HUES6 (cell line): ENCODE data around the gene DCAF8.

Source experiments
- H3K27ac ChIP-seq: 2 replicates; pipeline ENCODE4 v1.7.0; 2013; ENCODE audit warnings: low read depth, mild to moderate bottlenecking, low read length, inconsistent platforms
- H3K27me3 ChIP-seq: 2 replicates; pipeline ENCODE4 v1.6.1; 2013; ENCODE audit warnings: low read length; ENCODE audit not compliant: control insufficient read depth, insufficient read depth
- H3K36me3 ChIP-seq: 2 replicates; pipeline ENCODE4 v1.6.1; 2013; ENCODE audit warnings: low read length; ENCODE audit not compliant: control insufficient read depth, insufficient read depth
- H3K4me1 ChIP-seq: 2 replicates; pipeline ENCODE4 v1.6.1; 2013; ENCODE audit warnings: low read length; ENCODE audit not compliant: control insufficient read depth, insufficient read depth
- H3K4me3 ChIP-seq: 2 replicates; pipeline ENCODE4 v1.5.1; 2013; ENCODE audit warnings: low read depth, low read length
- H3K9ac ChIP-seq: one replicate; pipeline ENCODE4 v1.6.1; 2013; ENCODE audit warnings: mild to moderate bottlenecking, low read length
- H3K9me3 ChIP-seq: 2 replicates; pipeline ENCODE4 v1.6.1; 2013; ENCODE audit warnings: low read depth, low read length; ENCODE audit not compliant: control insufficient read depth, insufficient read depth

Gene DCAF8

DNA sequence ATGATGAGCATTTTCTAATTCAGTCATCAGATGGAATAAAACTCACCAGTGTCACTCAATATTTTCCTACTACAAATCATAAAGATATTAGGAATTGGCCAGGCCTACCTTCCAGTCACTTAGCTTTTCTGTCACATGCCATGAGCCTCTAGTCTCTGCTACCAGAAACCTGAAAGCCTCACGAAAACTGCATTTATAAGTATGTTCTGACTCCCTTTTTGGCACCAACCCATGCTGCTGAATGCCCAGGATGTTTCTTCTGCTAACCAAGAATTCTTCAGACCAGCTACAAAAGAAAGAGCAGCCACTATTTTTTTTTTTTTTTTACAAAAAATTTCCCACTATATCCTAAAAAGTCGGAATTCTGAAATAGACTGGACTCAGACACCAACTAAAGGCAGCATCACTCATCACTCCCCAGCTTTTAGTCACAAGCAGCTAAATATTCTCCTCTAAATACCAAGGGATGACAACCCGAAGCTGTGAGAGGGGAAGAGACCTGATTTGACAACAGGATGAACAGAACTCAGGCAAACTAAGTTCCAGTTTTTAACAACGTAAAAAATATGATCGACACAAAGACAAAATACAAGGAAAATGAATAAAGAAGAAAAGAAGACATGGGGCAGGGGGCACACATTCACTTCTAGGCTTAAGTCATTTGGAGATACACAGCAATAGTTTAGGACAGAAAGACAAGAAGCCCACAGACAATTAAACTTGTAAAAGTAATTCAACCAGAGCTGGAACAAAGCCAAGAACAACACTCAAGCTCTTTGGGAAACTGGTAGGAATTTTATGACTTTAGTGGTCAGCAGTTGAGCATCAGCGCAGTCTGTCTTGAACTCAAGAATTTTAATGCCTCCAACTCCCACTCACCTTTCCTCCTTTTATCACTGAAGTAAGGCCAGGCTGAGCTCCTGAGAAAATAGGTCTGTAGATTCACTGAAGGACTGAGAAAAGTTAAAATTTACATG lies 1.7 kb downstream of the DCAF8 start:
- H3K4me3 ChIP-seq, result peak overlapping the region; percentile 93
- H3K36me3 ChIP-seq, result peaks cover 12% of the 10 kb centered on the region; the same call in 1 of the 2 replicates
- peaks cover 17% of the 10 kb centered on the region for H3K4me1 ChIP-seq
- H3K27ac ChIP-seq, result peak overlapping the region; percentile 94; the same call in 1 of the 2 replicates
- H3K9me3 ChIP-seq, result no peaks in the 10 kb centered on the region
- 0 out of 2 replicates have a peak, but pooled peaks cover 4% of the 10 kb centered on the region for H3K27me3 ChIP-seq
- peak overlapping the region; percentile 51 for H3K9ac ChIP-seq

DNA sequence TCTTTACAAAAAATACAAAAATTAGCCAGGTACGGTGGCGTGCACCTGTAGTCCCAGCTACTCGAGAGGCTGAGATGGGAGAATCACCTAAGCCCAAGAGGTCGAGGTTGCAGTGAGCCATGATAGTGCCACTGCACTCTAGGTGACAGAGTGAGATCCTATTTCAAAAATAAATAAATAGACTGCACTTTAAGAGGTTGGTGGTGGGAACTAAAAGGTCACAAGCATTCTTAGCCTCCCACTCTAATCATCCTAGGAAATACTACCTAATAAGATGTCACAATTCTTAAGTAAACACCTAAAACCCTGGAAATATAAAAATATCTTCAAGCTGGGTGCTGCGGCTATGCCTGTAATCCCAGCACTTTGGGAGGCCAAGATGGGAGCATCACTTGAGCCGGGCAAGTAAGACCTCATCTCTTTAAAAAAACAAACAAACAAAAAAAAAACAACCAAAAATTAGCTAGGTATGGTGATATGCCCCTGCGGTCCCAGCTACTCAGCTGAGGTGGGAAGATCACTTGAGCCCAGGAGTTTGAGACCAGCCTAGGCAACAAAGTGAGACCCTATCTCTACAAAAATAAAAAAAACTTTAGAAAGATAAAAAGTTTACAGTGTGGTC lies 4.1 kb downstream of the DCAF8 start:
- H3K4me1 ChIP-seq, result peaks cover 17% of the 10 kb centered on the region
- H3K27ac ChIP-seq, result no peak overlapping the region
- H3K4me3 ChIP-seq, result no peak overlapping the region
- H3K9me3 ChIP-seq, result no peaks in the 10 kb centered on the region
- H3K27me3 ChIP-seq, result no peaks in the 10 kb centered on the region
- H3K9ac ChIP-seq, result no peak overlapping the region
- peaks cover 19% of the 10 kb centered on the region; the same call in 1 of the 2 replicates for H3K36me3 ChIP-seq

DNA sequence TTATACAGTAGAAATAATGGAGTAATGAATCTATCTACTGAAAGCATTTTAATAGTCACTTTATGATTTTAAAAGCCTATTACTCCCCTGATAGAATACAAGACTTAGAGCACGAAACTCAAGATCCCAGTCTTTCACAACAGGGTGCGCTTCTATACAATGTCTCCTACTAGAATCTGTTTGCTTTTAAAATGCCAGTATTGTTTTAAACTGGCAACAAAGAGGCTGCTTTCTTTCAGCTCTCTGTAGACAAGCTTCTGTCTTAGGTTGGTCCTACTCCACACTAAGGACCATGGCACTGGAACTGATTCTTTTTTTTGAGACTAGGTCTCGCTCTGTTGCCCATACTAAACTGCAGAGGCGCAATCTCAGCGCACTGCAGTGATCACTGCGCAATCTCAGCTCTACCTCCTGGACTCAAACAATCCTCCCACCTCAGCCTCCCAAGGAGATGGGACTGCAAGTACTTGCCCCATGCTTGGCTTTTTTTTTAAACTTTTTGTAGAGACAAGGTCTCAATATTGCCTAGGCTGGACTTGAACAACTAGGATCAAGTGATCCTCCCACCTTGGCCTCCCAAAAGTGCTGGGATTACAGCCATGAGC lies 4.8 kb downstream of the DCAF8 start:
- no peaks in the 10 kb centered on the region for H3K27me3 ChIP-seq
- H3K36me3 ChIP-seq, result peaks cover 19% of the 10 kb centered on the region; the same call in 1 of the 2 replicates
- H3K9ac ChIP-seq, result peak overlapping the region; percentile 5
- H3K4me1 ChIP-seq, result peaks cover 17% of the 10 kb centered on the region
- no peak overlapping the region for H3K27ac ChIP-seq
- H3K4me3 ChIP-seq, result no peak overlapping the region
- H3K9me3 ChIP-seq, result no peaks in the 10 kb centered on the region

DNA sequence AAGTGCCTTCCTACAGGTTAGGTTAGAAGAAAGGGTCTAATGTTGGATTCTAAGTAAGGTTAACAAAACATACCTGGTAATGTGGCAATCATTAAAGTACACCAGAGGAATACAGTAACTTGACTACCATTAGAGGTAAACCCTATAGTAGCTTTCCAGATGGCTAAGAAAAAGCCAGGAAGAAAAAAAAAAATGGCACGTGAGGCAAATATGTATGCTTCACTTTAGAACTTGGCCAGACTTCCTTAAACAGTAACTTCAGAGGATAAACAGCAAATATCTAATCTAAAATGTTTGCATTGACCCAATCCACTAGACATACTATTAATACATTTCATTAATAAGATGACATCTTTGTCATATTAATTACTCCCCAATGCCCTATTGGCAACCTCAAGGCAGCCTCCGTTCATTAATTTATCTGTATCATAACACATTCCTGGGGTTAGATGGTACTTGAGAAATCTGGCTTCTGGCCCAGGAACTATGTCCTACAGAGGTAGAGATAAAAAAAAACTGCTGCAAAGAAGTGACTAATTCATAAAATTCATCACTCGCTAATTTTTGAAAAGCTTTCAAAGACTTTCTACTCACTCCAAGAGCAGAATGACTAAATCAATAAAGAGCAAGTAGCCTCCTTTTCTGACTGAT lies 5.8 kb downstream of the DCAF8 start:
- H3K9me3 ChIP-seq, result no peaks in the 10 kb centered on the region
- peaks cover 17% of the 10 kb centered on the region for H3K4me1 ChIP-seq
- no peak overlapping the region for H3K4me3 ChIP-seq
- no peak overlapping the region for H3K27ac ChIP-seq
- H3K27me3 ChIP-seq, result no peaks in the 10 kb centered on the region
- H3K9ac ChIP-seq, result no peak overlapping the region
- H3K36me3 ChIP-seq, result peaks cover 21% of the 10 kb centered on the region

DNA sequence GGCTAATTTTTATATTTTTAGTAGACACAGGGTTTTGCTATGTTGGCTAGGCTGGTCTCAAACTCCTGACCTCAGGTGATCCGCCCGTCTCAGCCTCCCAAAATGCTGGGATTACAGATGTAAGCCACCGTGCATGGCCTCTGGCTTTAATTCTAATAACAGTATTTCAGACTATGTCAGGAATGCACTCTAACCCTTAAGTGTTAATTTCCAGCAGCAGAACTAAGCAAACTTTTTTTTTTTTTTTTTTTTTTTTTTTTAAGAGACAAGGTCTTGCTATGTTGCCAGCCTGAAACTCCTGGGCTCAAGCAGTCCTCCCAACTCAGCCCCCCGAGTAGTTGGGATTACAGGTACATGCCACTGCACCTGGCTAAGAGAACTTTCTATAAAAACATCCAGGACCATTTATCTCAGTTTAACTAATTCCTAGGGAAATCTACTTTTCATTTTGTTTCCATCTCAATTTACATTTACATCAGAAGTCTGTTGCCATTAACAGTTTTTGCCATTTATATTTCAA lies 6.5 kb downstream of the DCAF8 start:
- Histone ChIP-seq H3K27ac (no peak overlapping the region), H3K9ac (no peak overlapping the region), H3K4me3 (no peak overlapping the region), H3K36me3 (peaks cover 27% of the 10 kb centered on the region), H3K27me3 (no peaks in the 10 kb centered on the region), H3K9me3 (no peaks in the 10 kb centered on the region), H3K4me1 (peaks cover 15% of the 10 kb centered on the region)

DNA sequence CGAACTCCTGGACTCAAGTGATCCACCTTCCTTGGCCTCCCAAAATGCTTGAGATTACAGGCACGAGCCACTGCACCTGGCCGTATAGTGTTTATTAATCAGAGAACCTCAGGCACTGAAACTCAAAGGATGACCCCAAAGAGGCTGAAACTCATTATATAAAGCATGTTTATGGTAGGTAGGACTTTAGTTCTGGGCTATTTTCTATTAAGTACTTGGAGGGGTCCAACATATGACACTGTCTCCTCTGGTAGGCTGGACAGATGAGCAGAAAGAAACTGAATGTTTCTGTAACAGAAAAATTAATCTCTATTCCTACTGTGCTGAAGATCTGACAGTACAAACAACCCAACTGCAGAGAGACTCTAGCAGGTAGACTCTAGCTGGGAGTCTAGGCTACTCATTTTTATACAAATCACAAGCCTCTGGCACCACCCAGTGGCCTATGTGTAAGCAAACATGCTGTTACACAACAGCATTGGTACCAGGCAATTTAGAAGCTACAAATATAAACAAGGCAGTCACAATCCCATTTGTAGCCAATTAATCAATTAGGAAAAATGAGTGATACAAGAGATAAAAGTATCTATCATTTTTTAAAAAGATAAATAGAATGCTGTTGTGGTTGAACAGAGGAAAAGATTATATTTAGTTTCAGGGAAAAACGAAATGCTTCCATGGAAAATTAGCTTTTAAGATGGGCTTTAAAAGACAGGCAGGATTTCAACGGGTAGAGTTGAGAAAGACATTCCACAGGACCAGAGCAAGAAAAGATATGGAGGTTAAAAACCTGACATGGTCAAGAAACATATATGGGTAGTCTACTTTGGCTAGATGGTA lies 10.4 kb downstream of the DCAF8 start:
- Histone ChIP-seq H3K4me3 (no peak overlapping the region), H3K9me3 (no peaks in the 10 kb centered on the region), H3K27ac (no peak overlapping the region), H3K36me3 (peaks cover 22% of the 10 kb centered on the region; the same call in 1 of the 2 replicates), H3K4me1 (no peaks in the 10 kb centered on the region), H3K9ac (no peak overlapping the region), H3K27me3 (no peaks in the 10 kb centered on the region)

DNA sequence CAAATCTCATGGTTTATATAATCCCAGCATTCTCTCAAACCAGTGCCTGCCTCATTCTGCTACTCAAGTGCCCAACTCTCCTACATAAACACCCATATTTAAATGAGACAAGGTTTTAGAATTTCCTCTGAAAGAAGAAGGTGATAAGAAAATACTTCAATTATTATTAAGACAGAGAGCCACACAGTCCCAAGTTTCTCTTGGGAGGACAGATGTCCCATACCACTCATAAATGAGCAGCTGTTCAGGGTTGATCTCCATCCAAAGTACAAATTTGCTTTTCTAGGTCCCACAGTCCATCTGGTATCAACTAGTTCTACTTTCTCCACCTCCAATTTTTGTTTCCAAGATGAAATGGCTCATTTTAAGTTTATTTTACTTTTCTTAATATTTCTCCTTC lies 11.3 kb downstream of the DCAF8 start:
- no peaks in the 10 kb centered on the region for H3K27me3 ChIP-seq
- H3K36me3 ChIP-seq, result peaks cover 17% of the 10 kb centered on the region; the same call in 1 of the 2 replicates
- H3K4me1 ChIP-seq, result no peaks in the 10 kb centered on the region
- H3K27ac ChIP-seq, result no peak overlapping the region
- no peak overlapping the region for H3K9ac ChIP-seq
- no peak overlapping the region for H3K4me3 ChIP-seq
- H3K9me3 ChIP-seq, result no peaks in the 10 kb centered on the region

DNA sequence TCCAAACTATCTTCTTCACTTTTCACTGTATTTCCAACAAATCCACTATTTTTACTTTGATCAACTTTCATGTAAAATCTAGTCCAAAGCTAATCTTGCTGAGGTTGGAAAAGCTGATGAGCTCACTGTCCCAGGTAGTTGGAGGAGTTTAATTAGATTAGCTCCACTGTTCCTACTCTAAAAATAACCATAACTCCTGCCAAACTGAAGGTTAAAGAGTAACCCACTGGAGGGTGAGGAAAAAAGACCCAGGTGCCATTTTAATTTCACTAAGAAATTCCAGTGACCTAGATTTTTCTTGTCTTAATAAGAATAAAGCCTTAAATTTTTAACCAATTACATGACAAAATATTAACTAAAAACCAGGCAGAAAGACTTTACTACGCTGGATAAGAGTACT lies 15.3 kb downstream of the DCAF8 start:
- H3K27ac ChIP-seq, result no peak overlapping the region
- H3K36me3 ChIP-seq, result peaks cover 33% of the 10 kb centered on the region
- H3K4me3 ChIP-seq, result no peak overlapping the region
- no peak overlapping the region for H3K9ac ChIP-seq
- no peaks in the 10 kb centered on the region for H3K27me3 ChIP-seq
- H3K9me3 ChIP-seq, result no peaks in the 10 kb centered on the region
- no peaks in the 10 kb centered on the region for H3K4me1 ChIP-seq

DNA sequence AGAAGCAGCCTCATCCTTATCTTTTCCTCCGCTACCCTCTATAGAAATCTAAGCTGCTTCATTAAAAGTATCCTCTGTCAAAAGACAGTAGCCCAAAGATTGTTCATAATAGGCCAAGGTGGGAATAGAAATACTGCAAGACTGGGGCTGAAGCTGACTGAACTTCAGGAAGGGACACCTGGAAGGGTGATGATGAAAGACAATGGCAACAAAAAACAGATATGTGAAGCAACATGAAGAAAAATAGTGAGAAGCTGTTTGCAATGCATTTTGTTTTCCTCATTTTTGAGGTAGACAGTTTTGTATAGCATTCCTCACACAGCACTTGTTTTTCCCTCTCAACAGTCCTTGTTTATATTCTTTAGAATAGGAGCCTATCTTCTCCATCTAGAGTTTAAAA lies 16.9 kb downstream of the DCAF8 start:
- Histone ChIP-seq H3K27me3 (no peaks in the 10 kb centered on the region), H3K9ac (no peak overlapping the region), H3K36me3 (peaks cover 35% of the 10 kb centered on the region), H3K4me3 (no peak overlapping the region), H3K27ac (no peak overlapping the region), H3K9me3 (no peaks in the 10 kb centered on the region), H3K4me1 (no peaks in the 10 kb centered on the region)

DNA sequence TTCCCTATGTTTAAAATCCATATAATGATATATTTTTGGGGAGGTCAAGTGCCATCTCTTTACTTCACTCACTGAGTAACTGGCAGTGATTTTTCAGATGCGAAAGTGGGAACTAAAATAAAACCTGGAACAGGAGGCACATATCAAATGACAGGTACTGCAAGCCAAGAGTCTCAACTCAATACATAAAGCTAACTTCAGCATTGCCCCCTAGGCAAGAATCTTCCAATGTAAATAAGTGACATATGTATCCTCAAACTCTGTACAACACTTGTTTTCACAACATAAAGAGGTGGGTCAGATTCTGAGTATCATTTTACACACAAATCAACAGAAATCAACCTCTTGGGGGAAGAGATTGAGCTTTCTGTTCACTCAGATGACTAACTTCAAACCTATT lies 18.1 kb downstream of the DCAF8 start:
- H3K9me3 ChIP-seq, result no peaks in the 10 kb centered on the region
- no peak overlapping the region for H3K27ac ChIP-seq
- no peak overlapping the region for H3K9ac ChIP-seq
- peaks cover 48% of the 10 kb centered on the region for H3K36me3 ChIP-seq
- H3K27me3 ChIP-seq, result no peaks in the 10 kb centered on the region
- no peak overlapping the region for H3K4me3 ChIP-seq
- H3K4me1 ChIP-seq, result no peaks in the 10 kb centered on the region
